HepG2 (cell line): ENCODE data around the gene RGS7. TPM values are rescaled to one million over a fixed set of nuclear protein-coding genes. Genes with fewer than 3 reads are reported as not detected.

Source experiments
- ATAC-seq: fragments of 200-7000 bp; cut with Tn5 transposase; 3 replicates; pipeline ENCODE4 v1.9.1; 2020; ENCODE audit warnings: mild to moderate bottlenecking, moderate library complexity
- BruUV-seq: library from RNA; stranded (reverse); fragments of 400-500 nt; replicated peaks from 2 replicates; lab custom pipeline; 2021; lab: Mats Ljungman, UMichigan
- CTCF ChIA-PET: fragments of 300-600 bp; formaldehyde crosslinking; extraction: SDS; loops from one replicate; lab custom pipeline; 2021; ENCODE audit warnings: low total read pairs, inconsistent platforms, low intra/inter-chr PET ratio; lab: Yijun Ruan, JAX
- POLR2A ChIA-PET: fragments of 350-600 bp; sonication (Branson Sonifier 250); formaldehyde crosslinking; loops from one replicate; lab custom pipeline; 2020; ENCODE audit warnings: antibody characterized with exemption, inconsistent platforms; lab: Yijun Ruan, JAX
- DNase-seq: peaks from one replicate; pipeline ENCODE4 v3.0.0-alpha.2; 2015; ENCODE audit warnings: low spot score
- FAIRE-seq: peaks from 3 replicates; lab custom pipeline; 2011; peaks lifted over from hg19 to GRCh38; lab: Jason Lieb, UNC
- H2AFZ ChIP-seq: one replicate; pipeline ENCODE4 v1.6.1; 2011; ENCODE audit warnings: low read length, inconsistent platforms
- H3K27ac ChIP-seq: fragments of 300-600 bp; 3 replicates; pipeline ENCODE4 v1.8.0; 2011; ENCODE audit warnings: mixed run types, mild to moderate bottlenecking, mixed read lengths, low read length, inconsistent platforms; ENCODE audit not compliant: insufficient read depth; ENCODE audit errors: extremely low read length
- H3K27me3 ChIP-seq, 2 experiments: fragments of 200-600 bp in 1 of 2; 2 replicates in 1 of 2; 3 replicates in 1 of 2; pipeline versions ENCODE4 v1.6.0 to v1.8.0; 2011; ENCODE audit warnings: low read length in 2 of 2, mild to moderate bottlenecking in 2 of 2, moderate library complexity in 2 of 2, inconsistent platforms in 1 of 2; ENCODE audit not compliant: insufficient read depth in 2 of 2, control insufficient read depth in 1 of 2
- H3K36me3 ChIP-seq, 2 experiments: fragments of 200-600 bp in 1 of 2; replicated peaks in 1 of 2; 2 replicates in 1 of 2; 3 replicates in 1 of 2; pipeline versions ENCODE4 v1.5.1 to v1.8.0; 2011; ENCODE audit warnings: low read length in 2 of 2, inconsistent platforms in 1 of 2; ENCODE audit not compliant: insufficient read depth in 2 of 2, control insufficient read depth in 1 of 2
- H3K4me1 ChIP-seq: 2 replicates; pipeline ENCODE4 v1.5.1; 2012; ENCODE audit warnings: low read length, inconsistent platforms; ENCODE audit not compliant: insufficient read depth
- H3K4me2 ChIP-seq: 2 replicates; pipeline ENCODE4 v1.6.0; 2011; ENCODE audit warnings: low read depth, low read length, inconsistent platforms
- H3K4me3 ChIP-seq, 3 experiments: fragments of 200-600 bp in 1 of 3; sonication (generic), shearing (Covaris generic) in 1 of 3; replicated peaks in 1 of 3; 2 replicates each; pipeline ENCODE4 v1.5.1; 2011 to 2016; ENCODE audit warnings: low read length in 3 of 3, inconsistent platforms in 2 of 3, low read depth in 2 of 3, mild to moderate bottlenecking in 2 of 3, control low read depth in 1 of 3, mixed read lengths in 1 of 3; ENCODE audit not compliant: insufficient read depth in 1 of 3
- H3K79me2 ChIP-seq: one replicate; pipeline ENCODE4 v1.6.1; 2011; ENCODE audit warnings: low read length, inconsistent platforms; ENCODE audit not compliant: insufficient read depth
- H3K9ac ChIP-seq: 2 replicates; pipeline ENCODE4 v1.6.0; 2011; ENCODE audit warnings: mild to moderate bottlenecking, low read depth, low read length, inconsistent platforms; ENCODE audit not compliant: insufficient read depth
- H3K9me3 ChIP-seq: 2 replicates; pipeline ENCODE4 v1.5.1; 2012; ENCODE audit warnings: mild to moderate bottlenecking, low read length
- H4K20me1 ChIP-seq: 2 replicates; pipeline ENCODE4 v1.6.0; 2011; ENCODE audit warnings: inconsistent platforms, mild to moderate bottlenecking, low read length, moderate library complexity; ENCODE audit not compliant: insufficient read depth
- CAMTA2 ChIP-seq: sonication (generic); formaldehyde crosslinking; IDR thresholded peaks from 2 replicates; pipeline ENCODE4 v1.4.0; 2020; ENCODE audit warnings: mild to moderate bottlenecking, missing genetic modification reagents, borderline replicate concordance
- CENPX ChIP-seq: sonication (generic); formaldehyde crosslinking; IDR thresholded peaks from 2 replicates; pipeline ENCODE4 v1.9.0; 2021; ENCODE audit warnings: mild to moderate bottlenecking, missing genetic modification reagents, moderate library complexity
- CHD4 ChIP-seq: fragments of 200-600 bp; sonication (generic); IDR thresholded peaks from 2 replicates; pipeline ENCODE4 v1.7.0; 2017; ENCODE audit warnings: mild to moderate bottlenecking, low read length, borderline replicate concordance
- HDAC2 ChIP-seq: sonication (generic); formaldehyde crosslinking; IDR thresholded peaks from 2 replicates; pipeline ENCODE4 v1.4.0; 2020; ENCODE audit warnings: missing genetic modification reagents
- MAF1 ChIP-seq: sonication (generic); formaldehyde crosslinking; IDR thresholded peaks from 2 replicates; pipeline ENCODE4 v1.5.0; 2020; ENCODE audit warnings: missing genetic modification reagents, borderline replicate concordance
- MATR3 ChIP-seq: sonication (generic); formaldehyde crosslinking; IDR thresholded peaks from 2 replicates; pipeline ENCODE4 v1.4.0; 2020; ENCODE audit warnings: missing genetic modification reagents
- MEIS2 ChIP-seq: sonication (generic); formaldehyde crosslinking; IDR thresholded peaks from 2 replicates; pipeline ENCODE4 v1.9.0; 2021; ENCODE audit warnings: mild to moderate bottlenecking, missing genetic modification reagents
- POLR2AphosphoS2 ChIP-seq: IDR thresholded peaks from 2 replicates; pipeline ENCODE4 v1.6.1; 2011; ENCODE audit warnings: low read depth, low read length, improper control_type of control experiment
- ZNF468 ChIP-seq: sonication (generic); formaldehyde crosslinking; IDR thresholded peaks from 2 replicates; pipeline ENCODE4 v1.8.0; 2022; ENCODE audit warnings: mild to moderate bottlenecking, moderate library complexity, missing genetic modification reagents
- ZNF792 ChIP-seq: IDR thresholded peaks from 2 replicates; pipeline ENCODE4 v1.6.1; 2016
- WGBS: methylation state at CpG from one replicate; pipeline ENCODE4 v1.1.6; 2017; ENCODE audit warnings: low lambda C conversion rate; 5-methylcytosine and 5-hydroxymethylcytosine counted together
- in situ Hi-C: cut with HindIII; loops from 2 replicates; pipeline ENCODE4 v1.10.0; 2017; ENCODE audit warnings: low pct_unique_long_range_greater_than_20kb; ENCODE audit not compliant: extremely low pct_ligation_motif_present
- intact Hi-C: fragments of 100-400 bp; cut with micrococcal nuclease; formaldehyde crosslinking; loops from one replicate; pipeline ENCODE4 v1.10.0; 2022; ENCODE audit not compliant: unreplicated experiment
- polyA plus RNA-seq, 8 experiments: library from polyadenylated mRNA; depleted of rRNA in 3 of 8; stranded (reverse) in 7 of 8; unstranded in 1 of 8; fragments of >200 nt; fragmentation: Illumina TruSeq in 4 of 8; extraction: Trizol in 4 of 8; gene quantifications; 2 replicates each; pipeline versions ENCODE4 v1.2.1 to v1.2.3, GENCODE V29; 2011 to 2016; ENCODE audit warnings: low read depth in 4 of 8, missing spikeins in 1 of 8, mixed read lengths in 1 of 8; ENCODE audit not compliant: insufficient read depth in 1 of 8
- total RNA-seq, 5 experiments: library from RNA; depleted of rRNA; stranded (reverse); fragments of >200 nt; fragmentation: Illumina TruSeq; extraction: Trizol; gene quantifications; 2 replicates each; pipeline ENCODE4 v1.2.3, GENCODE V29; 2016; ENCODE audit warnings: low read depth in 1 of 5
- TF ChIP-seq, protein P1 (sequence below): IDR thresholded peaks from 2 replicates; pipeline ENCODE4 v1.6.1; 2012; ENCODE audit warnings: inconsistent platforms
- TF ChIP-seq, protein P2 (sequence below): sonication (generic); formaldehyde crosslinking; IDR thresholded peaks from 2 replicates; pipeline ENCODE4 v1.9.0; 2021; ENCODE audit warnings: mild to moderate bottlenecking, missing genetic modification reagents
- TF ChIP-seq, protein P3 (sequence below): sonication (generic); formaldehyde crosslinking; IDR thresholded peaks from 2 replicates; pipeline ENCODE4 v1.8.1; 2023; ENCODE audit warnings: mild to moderate bottlenecking, missing genetic modification reagents, borderline replicate concordance
- TF ChIP-seq, protein P4 (sequence below): sonication (generic); formaldehyde crosslinking; IDR thresholded peaks from 2 replicates; pipeline ENCODE4 v1.8.0; 2022; ENCODE audit warnings: missing genetic modification reagents, low read depth, mild to moderate bottlenecking, borderline replicate concordance

Gene RGS7
- total and polyA plus RNA-seq, 2 of the 13 experiments (the other 11 are each of a cell fraction or from before 2014, with no cell fraction given): not detected

DNA sequence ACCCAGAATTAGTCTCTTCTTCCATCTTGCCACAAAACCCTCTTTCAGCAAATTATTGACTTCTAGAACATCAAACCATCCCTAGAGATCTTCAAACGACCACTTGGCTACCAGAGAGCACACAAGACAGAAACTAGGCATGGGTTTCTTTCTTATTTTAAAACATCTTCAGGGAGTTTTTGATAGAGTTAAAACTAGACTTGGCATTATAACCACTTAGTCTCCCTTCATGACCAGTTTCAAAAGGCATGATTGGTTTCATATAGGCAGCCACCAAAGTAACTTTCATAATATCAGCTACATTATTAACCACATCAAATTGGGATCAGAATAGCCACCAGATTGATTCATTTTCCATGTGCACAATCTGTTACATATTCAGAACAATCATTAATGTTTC is 376.7 kb downstream of the RGS7 start (continued):
- no peak for TF ChIP-seq ZNF792 (CRISPR knock-in tag)

DNA sequence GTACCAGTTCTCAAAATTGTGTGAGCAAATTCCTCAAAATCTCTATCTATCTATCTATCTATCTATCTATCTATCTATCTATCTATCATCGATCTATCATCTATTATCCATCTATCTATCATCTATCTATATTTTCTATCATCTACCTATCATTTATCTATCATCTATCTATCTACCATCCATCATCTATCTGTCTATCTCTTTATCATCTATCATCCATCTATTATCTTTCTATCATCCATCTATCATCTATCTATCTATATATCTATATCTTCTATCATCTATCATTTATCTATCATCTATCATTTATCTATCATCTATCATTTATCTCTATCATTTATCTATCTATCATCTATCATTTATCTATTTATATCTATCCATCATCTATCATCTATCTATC is 380.3 kb downstream of the RGS7 start:
- ChIA-PET POLR2A (no interaction called here), CTCF (no interaction called here)

DNA sequence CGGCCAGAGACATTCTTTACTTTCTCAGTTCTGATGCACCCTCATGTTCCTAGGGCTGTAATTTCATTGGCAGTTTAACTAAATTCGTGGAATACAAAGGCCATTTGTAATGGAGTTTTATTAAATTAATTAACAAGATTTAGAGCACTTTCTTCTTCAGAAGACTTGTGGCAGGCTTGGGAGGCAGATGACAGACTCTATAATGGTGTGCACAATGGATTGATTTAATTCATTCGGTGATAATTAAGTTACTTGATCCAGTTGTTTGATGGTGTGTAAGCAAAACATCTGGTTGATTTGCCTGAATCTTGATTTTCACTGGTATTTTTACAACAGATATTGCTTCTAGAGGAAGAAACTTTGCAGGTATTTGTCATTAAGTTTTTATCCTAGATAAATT is 383.1 kb downstream of the RGS7 start:
- intact Hi-C loops: no loop called here
- ATAC-seq (no peak), DNase-seq (no peak), FAIRE-seq (no peak)
- Histone ChIP-seq H3K4me3 (no peak overlapping the region), H3K79me2 (no peaks in the 10 kb centered on the region), H3K9ac (no peak overlapping the region), H3K27me3 (no peaks in the 10 kb centered on the region), H4K20me1 (no peaks in the 10 kb centered on the region), H3K4me1 (no peaks in the 10 kb centered on the region), H3K4me2 (no peak overlapping the region), H3K27ac (no peak overlapping the region), H2AFZ (no peak overlapping the region), H3K9me3 (no peaks in the 10 kb centered on the region; the same call in 1 of the 2 replicates), H3K36me3 (no peaks in the 10 kb centered on the region)
- in situ Hi-C loops: no loop called here
- POLR2A ChIA-PET: no interaction called here
- BruUV-seq: no TSS peak
- 21% methylated on average over 3 of the region's 3 CpGs for WGBS
- CTCF ChIA-PET: no interaction called here
- TF ChIP-seq POLR2AphosphoS2 (no peak), HDAC2 (CRISPR knock-in tag) (no peak), MATR3 (CRISPR knock-in tag) (no peak)
- TF ChIP-seq, protein P1, sequence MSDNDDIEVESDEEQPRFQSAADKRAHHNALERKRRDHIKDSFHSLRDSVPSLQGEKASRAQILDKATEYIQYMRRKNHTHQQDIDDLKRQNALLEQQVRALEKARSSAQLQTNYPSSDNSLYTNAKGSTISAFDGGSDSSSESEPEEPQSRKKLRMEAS: no peak
- TF ChIP-seq, protein P2, sequence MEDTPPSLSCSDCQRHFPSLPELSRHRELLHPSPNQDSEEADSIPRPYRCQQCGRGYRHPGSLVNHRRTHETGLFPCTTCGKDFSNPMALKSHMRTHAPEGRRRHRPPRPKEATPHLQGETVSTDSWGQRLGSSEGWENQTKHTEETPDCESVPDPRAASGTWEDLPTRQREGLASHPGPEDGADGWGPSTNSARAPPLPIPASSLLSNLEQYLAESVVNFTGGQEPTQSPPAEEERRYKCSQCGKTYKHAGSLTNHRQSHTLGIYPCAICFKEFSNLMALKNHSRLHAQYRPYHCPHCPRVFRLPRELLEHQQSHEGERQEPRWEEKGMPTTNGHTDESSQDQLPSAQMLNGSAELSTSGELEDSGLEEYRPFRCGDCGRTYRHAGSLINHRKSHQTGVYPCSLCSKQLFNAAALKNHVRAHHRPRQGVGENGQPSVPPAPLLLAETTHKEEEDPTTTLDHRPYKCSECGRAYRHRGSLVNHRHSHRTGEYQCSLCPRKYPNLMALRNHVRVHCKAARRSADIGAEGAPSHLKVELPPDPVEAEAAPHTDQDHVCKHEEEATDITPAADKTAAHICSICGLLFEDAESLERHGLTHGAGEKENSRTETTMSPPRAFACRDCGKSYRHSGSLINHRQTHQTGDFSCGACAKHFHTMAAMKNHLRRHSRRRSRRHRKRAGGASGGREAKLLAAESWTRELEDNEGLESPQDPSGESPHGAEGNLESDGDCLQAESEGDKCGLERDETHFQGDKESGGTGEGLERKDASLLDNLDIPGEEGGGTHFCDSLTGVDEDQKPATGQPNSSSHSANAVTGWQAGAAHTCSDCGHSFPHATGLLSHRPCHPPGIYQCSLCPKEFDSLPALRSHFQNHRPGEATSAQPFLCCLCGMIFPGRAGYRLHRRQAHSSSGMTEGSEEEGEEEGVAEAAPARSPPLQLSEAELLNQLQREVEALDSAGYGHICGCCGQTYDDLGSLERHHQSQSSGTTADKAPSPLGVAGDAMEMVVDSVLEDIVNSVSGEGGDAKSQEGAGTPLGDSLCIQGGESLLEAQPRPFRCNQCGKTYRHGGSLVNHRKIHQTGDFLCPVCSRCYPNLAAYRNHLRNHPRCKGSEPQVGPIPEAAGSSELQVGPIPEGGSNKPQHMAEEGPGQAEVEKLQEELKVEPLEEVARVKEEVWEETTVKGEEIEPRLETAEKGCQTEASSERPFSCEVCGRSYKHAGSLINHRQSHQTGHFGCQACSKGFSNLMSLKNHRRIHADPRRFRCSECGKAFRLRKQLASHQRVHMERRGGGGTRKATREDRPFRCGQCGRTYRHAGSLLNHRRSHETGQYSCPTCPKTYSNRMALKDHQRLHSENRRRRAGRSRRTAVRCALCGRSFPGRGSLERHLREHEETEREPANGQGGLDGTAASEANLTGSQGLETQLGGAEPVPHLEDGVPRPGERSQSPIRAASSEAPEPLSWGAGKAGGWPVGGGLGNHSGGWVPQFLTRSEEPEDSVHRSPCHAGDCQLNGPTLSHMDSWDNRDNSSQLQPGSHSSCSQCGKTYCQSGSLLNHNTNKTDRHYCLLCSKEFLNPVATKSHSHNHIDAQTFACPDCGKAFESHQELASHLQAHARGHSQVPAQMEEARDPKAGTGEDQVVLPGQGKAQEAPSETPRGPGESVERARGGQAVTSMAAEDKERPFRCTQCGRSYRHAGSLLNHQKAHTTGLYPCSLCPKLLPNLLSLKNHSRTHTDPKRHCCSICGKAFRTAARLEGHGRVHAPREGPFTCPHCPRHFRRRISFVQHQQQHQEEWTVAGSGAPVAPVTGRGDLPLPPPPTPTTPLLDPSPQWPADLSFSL (CRISPR knock-in tag): no peak
- TF ChIP-seq, protein P3, sequence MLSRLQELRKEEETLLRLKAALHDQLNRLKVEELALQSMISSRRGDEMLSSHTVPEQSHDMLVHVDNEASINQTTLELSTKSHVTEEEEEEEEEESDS: no peak

More for the DNA sequence above, 380.3 kb downstream of the RGS7 start:
- intact Hi-C loops: no loop called here
- no peaks in the 10 kb centered on the region for H3K79me2 ChIP-seq
- 6% methylated on average over 1 of the region's 1 CpG for WGBS
- H3K36me3 ChIP-seq: no peaks in the 10 kb centered on the region
- BruUV-seq: no TSS peak
- no peak for ATAC-seq
- H4K20me1 ChIP-seq: no peaks in the 10 kb centered on the region
- H3K4me1 ChIP-seq: no peaks in the 10 kb centered on the region
- no peak overlapping the region for H3K4me3 ChIP-seq
- no peak overlapping the region for H3K27ac ChIP-seq
- H3K9ac ChIP-seq: no peak overlapping the region
- H3K9me3 ChIP-seq: no peaks in the 10 kb centered on the region; the same call in 1 of the 2 replicates
- FAIRE-seq: no peak
- no peaks in the 10 kb centered on the region for H3K27me3 ChIP-seq
- no peak for DNase-seq
- in situ Hi-C loops: no loop called here
- H3K4me2 ChIP-seq: no peak overlapping the region
- TF ChIP-seq CENPX: no peak
- no peak for TF ChIP-seq MAF1 (CRISPR knock-in tag)
- TF ChIP-seq, protein P4, sequence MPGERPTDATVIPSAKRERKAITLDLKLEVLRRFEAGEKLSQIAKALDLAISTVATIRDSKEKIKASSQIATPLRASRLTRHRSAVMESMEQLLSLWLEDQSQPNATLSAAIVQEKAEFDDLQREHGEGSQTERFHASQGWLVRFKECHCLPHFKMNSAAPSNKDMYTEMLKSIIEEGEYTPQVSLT (CRISPR knock-in tag): no peak
- no peak for TF ChIP-seq CAMTA2
- TF ChIP-seq CHD4: no peak
- TF ChIP-seq MEIS2 (CRISPR knock-in tag): no peak
- TF ChIP-seq ZNF468 (CRISPR knock-in tag): no peak
- no peak overlapping the region for H2AFZ ChIP-seq
